CD14-positive monocyte (primary cell): ENCODE data around the gene ITGAV. TPM values are rescaled to one million over a fixed set of nuclear protein-coding genes. Genes with fewer than 3 reads are reported as not detected.

ENCODE experiments used
- DNase-seq, 3 donors: peaks; one replicate each; pipeline ENCODE4 v3.0.0-alpha.2; 2011 to 2022
- H2AFZ ChIP-seq: 2 replicates; pipeline ENCODE4 v1.6.0; 2012; ENCODE audit warnings: mild to moderate bottlenecking, low read depth, low read length, inconsistent platforms; ENCODE audit not compliant: insufficient read depth, poor library complexity, severe bottlenecking
- H3K27ac ChIP-seq, 2 donors: 1 replicate in 1 of 2; 2 replicates in 1 of 2; pipeline ENCODE4 v1.5.1; 2012 to 2013; ENCODE audit warnings: low read length in 2 of 2, control low read depth in 1 of 2, inconsistent platforms in 1 of 2, low read depth in 1 of 2, mild to moderate bottlenecking in 1 of 2
- H3K27me3 ChIP-seq, 2 donors: one replicate each; pipeline versions ENCODE4 v1.6.0 to v1.6.1; 2011 to 2013; ENCODE audit warnings: low read length in 2 of 2; ENCODE audit not compliant: control insufficient read depth in 2 of 2, insufficient read depth in 2 of 2
- H3K36me3 ChIP-seq, 2 donors: replicated peaks in 1 of 2; 1 replicate in 1 of 2; 2 replicates in 1 of 2; pipeline versions ENCODE4 v1.5.1 to v1.6.1; 2012 to 2013; ENCODE audit warnings: low read length in 2 of 2, control low read depth in 1 of 2, inconsistent platforms in 1 of 2, mild to moderate bottlenecking in 1 of 2; ENCODE audit not compliant: insufficient read depth in 2 of 2, control insufficient read depth in 1 of 2
- H3K4me1 ChIP-seq, 2 donors: 1 replicate in 1 of 2; 2 replicates in 1 of 2; pipeline versions ENCODE4 v1.5.1 to v1.6.1; 2012 to 2013; ENCODE audit warnings: low read length in 2 of 2, control low read depth in 1 of 2, inconsistent platforms in 1 of 2, mild to moderate bottlenecking in 1 of 2, moderate library complexity in 1 of 2; ENCODE audit not compliant: insufficient read depth in 2 of 2, control insufficient read depth in 1 of 2
- H3K4me2 ChIP-seq: replicated peaks from 2 replicates; pipeline ENCODE3; 2012; ENCODE audit warnings: low read length, moderate library complexity, mild to moderate bottlenecking; ENCODE audit not compliant: poor library complexity, severe bottlenecking; ENCODE audit errors: extremely low read depth
- H3K4me3 ChIP-seq, 3 experiments: fragments of 200-600 bp in 1 of 3; sonication (generic) in 1 of 3; replicated peaks in 1 of 3; 1 replicate in 2 of 3; 2 replicates in 1 of 3; pipeline ENCODE4 v1.5.1; 2011 to 2013; ENCODE audit warnings: low read length in 3 of 3, mild to moderate bottlenecking in 3 of 3, control low read depth in 2 of 3, low read depth in 2 of 3, inconsistent platforms in 1 of 3, moderate library complexity in 1 of 3
- H3K79me2 ChIP-seq: 2 replicates; pipeline ENCODE4 v1.6.0; 2012; ENCODE audit warnings: mild to moderate bottlenecking, control low read depth, inconsistent platforms, low read length, moderate library complexity; ENCODE audit not compliant: insufficient read depth
- H3K9ac ChIP-seq: 2 replicates; pipeline ENCODE4 v1.6.0; 2017; ENCODE audit warnings: low read length, mild to moderate bottlenecking; ENCODE audit not compliant: insufficient read depth, poor library complexity, severe bottlenecking
- H3K9me3 ChIP-seq, 2 donors: replicated peaks in 1 of 2; 1 replicate in 1 of 2; 2 replicates in 1 of 2; pipeline versions ENCODE4 v1.5.1 to v1.6.1; 2012 to 2013; ENCODE audit warnings: low read length in 2 of 2, control low read depth in 1 of 2; ENCODE audit not compliant: control insufficient read depth in 1 of 2, insufficient read depth in 1 of 2
- H4K20me1 ChIP-seq: 2 replicates; pipeline ENCODE4 v1.6.0; 2012; ENCODE audit warnings: mild to moderate bottlenecking, low read length, control low read depth, moderate library complexity; ENCODE audit not compliant: insufficient read depth
- H3K27ac Mint-ChIP-seq, 7 donors: one replicate each; pipeline ENCODE4 v1.8.0; 2020; ENCODE audit warnings: mild to moderate bottlenecking in 7 of 7, mixed read lengths in 7 of 7, moderate library complexity in 6 of 7, inconsistent platforms in 2 of 7
- H3K27me3 Mint-ChIP-seq, 3 donors: one replicate each; pipeline ENCODE4 v1.8.0; 2021 to 2022; ENCODE audit warnings: low read depth in 3 of 3, mild to moderate bottlenecking in 3 of 3, mixed read lengths in 3 of 3, moderate library complexity in 3 of 3, inconsistent platforms in 1 of 3
- H3K36me3 Mint-ChIP-seq, 2 donors: one replicate each; pipeline ENCODE4 v1.8.0; 2020; ENCODE audit warnings: mixed read lengths in 2 of 2, inconsistent platforms in 1 of 2, mild to moderate bottlenecking in 1 of 2
- H3K4me1 Mint-ChIP-seq: one replicate; pipeline ENCODE4 v1.8.0; 2020; ENCODE audit warnings: mild to moderate bottlenecking, mixed read lengths
- H3K4me3 Mint-ChIP-seq, 2 donors: one replicate each; pipeline ENCODE4 v1.8.0; 2020; ENCODE audit warnings: mild to moderate bottlenecking in 2 of 2, mixed read lengths in 2 of 2, moderate library complexity in 1 of 2
- H3K9me3 Mint-ChIP-seq, 7 donors: one replicate each; pipeline ENCODE4 v1.8.0; 2020 to 2022; ENCODE audit warnings: mixed read lengths in 7 of 7, mild to moderate bottlenecking in 6 of 7, moderate library complexity in 6 of 7, inconsistent platforms in 2 of 7
- WGBS: methylation state at CpG from one replicate; pipeline ENCODE4 v1.1.5; 2013; ENCODE audit warnings: missing lambda C conversion rate; ENCODE audit not compliant: insufficient coverage; 5-methylcytosine and 5-hydroxymethylcytosine counted together
- intact Hi-C, 2 donors: fragments of 100-400 bp; cut with micrococcal nuclease; formaldehyde crosslinking; loops; one replicate each; pipeline versions ENCODE4 v1.15.0 to v1.15.1; 2023
- polyA plus RNA-seq, 3 donors: library from polyadenylated mRNA; depleted of rRNA in 1 of 3; unstranded in 2 of 3; stranded (reverse) in 1 of 3; fragments of 300-500 nt in 2 of 3; fragments of >200 nt in 1 of 3; fragmentation: Illumina TruSeq in 2 of 3; gene quantifications; 1 replicate in 2 of 3; 2 replicates in 1 of 3; pipeline ENCODE4 v1.2.3, GENCODE V29; 2012 to 2021
- TF ChIP-seq, protein P1 (sequence below): fragments of 200-600 bp; IDR thresholded peaks from one replicate; pipeline ENCODE4 v1.8.0; 2022; ENCODE audit warnings: antibody characterized with exemption, mild to moderate bottlenecking

Gene ITGAV
- polyA plus RNA-seq, 3 donors = 4.9 to 8.2 (median 6.0) TPM

DNA sequence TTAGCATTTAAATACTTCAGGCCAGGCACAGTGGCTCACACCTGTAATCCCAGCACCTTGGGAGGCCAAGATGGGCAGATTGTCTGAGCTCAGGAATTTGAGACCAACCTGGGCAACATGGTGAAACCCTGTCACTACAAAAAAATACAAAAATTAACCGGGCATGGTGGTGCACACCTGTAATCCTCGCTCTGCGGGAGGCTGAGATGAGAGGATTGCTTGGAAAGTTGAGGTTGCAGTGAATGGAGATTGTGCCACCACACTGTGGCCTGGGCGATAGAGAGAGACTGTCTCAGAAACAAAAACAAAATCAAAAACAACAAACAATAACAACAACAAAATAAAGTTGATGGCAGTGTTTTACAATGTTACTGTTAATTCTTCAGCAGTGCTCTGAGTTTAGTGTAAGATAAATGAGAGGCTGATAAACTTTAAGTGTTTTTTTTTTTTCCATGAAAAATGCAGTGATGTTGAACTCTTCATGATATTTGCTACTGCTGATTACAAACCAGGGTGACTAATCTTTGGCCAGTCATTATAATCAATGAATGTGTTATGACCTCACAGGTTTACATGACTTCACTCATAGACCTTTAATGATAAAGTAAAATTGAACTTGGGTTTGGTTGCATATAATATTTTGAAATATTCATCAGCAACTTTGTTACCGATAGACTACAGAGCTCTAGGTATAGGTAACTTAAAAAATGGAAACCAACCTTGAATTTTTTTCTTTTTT, 2.5 kb downstream of the ITGAV start:
- no peak overlapping the region for H3K27ac Mint-ChIP-seq
- H3K36me3 Mint-ChIP-seq = peaks cover 0 to 10% of the 10 kb centered on the region in 2 donors
- peaks cover 18 to 27% of the 10 kb centered on the region in 2 donors for H3K4me1 ChIP-seq
- peaks cover 0 to 5% (median 4%) of the 10 kb centered on the region in 3 donors for H3K27me3 Mint-ChIP-seq
- no peaks in the 10 kb centered on the region for H3K9me3 ChIP-seq
- no peak overlapping the region for H3K4me3 ChIP-seq
- H3K4me3 Mint-ChIP-seq = no peak overlapping the region
- intact Hi-C loops = no loop called here
- peaks cover 0 to 3% (median 0%) of the 10 kb centered on the region in 7 donors for H3K9me3 Mint-ChIP-seq
- no CpG with 5 or more reads among the region's 5 CpGs for WGBS
- TF ChIP-seq, protein P1, sequence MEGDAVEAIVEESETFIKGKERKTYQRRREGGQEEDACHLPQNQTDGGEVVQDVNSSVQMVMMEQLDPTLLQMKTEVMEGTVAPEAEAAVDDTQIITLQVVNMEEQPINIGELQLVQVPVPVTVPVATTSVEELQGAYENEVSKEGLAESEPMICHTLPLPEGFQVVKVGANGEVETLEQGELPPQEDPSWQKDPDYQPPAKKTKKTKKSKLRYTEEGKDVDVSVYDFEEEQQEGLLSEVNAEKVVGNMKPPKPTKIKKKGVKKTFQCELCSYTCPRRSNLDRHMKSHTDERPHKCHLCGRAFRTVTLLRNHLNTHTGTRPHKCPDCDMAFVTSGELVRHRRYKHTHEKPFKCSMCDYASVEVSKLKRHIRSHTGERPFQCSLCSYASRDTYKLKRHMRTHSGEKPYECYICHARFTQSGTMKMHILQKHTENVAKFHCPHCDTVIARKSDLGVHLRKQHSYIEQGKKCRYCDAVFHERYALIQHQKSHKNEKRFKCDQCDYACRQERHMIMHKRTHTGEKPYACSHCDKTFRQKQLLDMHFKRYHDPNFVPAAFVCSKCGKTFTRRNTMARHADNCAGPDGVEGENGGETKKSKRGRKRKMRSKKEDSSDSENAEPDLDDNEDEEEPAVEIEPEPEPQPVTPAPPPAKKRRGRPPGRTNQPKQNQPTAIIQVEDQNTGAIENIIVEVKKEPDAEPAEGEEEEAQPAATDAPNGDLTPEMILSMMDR = no peak
- peaks cover 25% of the 10 kb centered on the region for H3K79me2 ChIP-seq
- no peak overlapping the region for H3K27ac ChIP-seq
- DNase-seq = no peak
- H3K9ac ChIP-seq = no peak overlapping the region
- H3K4me2 ChIP-seq = no peak overlapping the region
- H3K27me3 ChIP-seq = no peaks in the 10 kb centered on the region
- H3K4me1 Mint-ChIP-seq = peaks cover 27% of the 10 kb centered on the region
- no peak overlapping the region for H2AFZ ChIP-seq
- H4K20me1 ChIP-seq = no peaks in the 10 kb centered on the region
- H3K36me3 ChIP-seq = no peaks in the 10 kb centered on the region

DNA sequence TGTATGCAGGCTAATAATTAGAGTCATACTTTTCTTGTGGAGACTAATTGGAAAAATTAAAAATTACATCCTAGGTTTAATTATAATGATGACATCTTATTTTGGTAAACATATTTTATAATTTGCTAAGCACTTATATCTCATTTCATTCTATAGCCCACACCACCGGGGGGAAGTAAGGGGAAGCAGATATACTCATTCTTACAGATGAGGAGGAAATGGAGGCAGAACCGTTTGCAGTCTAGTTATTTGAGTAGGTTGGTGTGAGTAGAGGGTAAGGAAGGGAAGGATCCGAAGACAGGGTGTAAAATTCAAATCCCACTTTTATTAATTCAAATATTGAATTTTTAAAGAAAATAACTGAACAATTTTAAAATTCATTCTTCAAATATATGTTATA, 3.7 kb downstream of the ITGAV start:
- H3K9me3 ChIP-seq = no peaks in the 10 kb centered on the region
- no peak overlapping the region for H3K27ac ChIP-seq
- TF ChIP-seq, protein P1 = no peak
- H3K4me1 Mint-ChIP-seq = peaks cover 27% of the 10 kb centered on the region
- no peak overlapping the region for H3K4me3 Mint-ChIP-seq
- WGBS = no CpG with 5 or more reads among the region's 3 CpGs
- H3K79me2 ChIP-seq = peaks cover 25% of the 10 kb centered on the region
- H3K36me3 Mint-ChIP-seq = peaks cover 0 to 10% of the 10 kb centered on the region in 2 donors
- no peak overlapping the region for H2AFZ ChIP-seq
- intact Hi-C loops = no loop called here
- no peaks in the 10 kb centered on the region for H3K27me3 ChIP-seq
- H3K36me3 ChIP-seq = no peaks in the 10 kb centered on the region
- no peak for DNase-seq
- H3K27me3 Mint-ChIP-seq = peaks cover 0 to 4% (median 3%) of the 10 kb centered on the region in 3 donors
- H3K4me3 ChIP-seq = no peak overlapping the region
- H3K27ac Mint-ChIP-seq = no peak overlapping the region
- peaks cover 18 to 27% of the 10 kb centered on the region in 2 donors for H3K4me1 ChIP-seq
- no peak overlapping the region for H3K4me2 ChIP-seq
- H3K9me3 Mint-ChIP-seq = no peaks in the 10 kb centered on the region
- H3K9ac ChIP-seq = no peak overlapping the region
- peaks cover 4% of the 10 kb centered on the region for H4K20me1 ChIP-seq
